DOHH2 (cell line): ENCODE results near the gene SELL.

Source experiments
- EZH2phosphoT487 ChIP-seq: fragments of 200-600 bp; sonication (generic); IDR thresholded peaks from 2 replicates; pipeline ENCODE4 v1.6.1; 2017; ENCODE audit warnings: borderline replicate concordance, mild to moderate bottlenecking, antibody characterized with exemption, low read length, moderate library complexity, mixed read lengths
- TF ChIP-seq, protein P1 (sequence below): fragments of 200-600 bp; sonication (generic); IDR thresholded peaks from one replicate; pipeline ENCODE4 v1.5.1; 2014; ENCODE audit warnings: antibody characterized with exemption, mild to moderate bottlenecking, low read depth, low read length; ENCODE audit not compliant: poor library complexity, severe bottlenecking

DNA sequence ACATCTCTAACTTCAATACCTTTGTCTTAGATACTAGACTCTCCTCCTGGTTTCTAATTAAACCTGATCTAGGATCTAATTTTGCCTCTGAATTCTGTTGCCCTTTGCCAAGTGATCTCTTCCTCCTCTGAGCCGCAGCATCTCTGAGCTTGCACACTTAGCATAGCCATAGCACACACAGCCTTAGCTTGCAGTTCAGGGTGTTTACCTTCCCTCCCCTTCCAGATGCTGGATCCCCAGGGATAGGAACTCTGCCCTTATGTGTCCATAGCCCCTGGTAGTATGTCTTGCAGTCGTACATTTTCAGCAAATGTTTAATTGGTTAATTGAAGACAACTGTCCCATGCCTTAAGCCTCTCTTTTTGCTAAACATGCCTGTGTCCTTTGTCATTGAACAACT is 30.3 kb downstream of the SELL start:
- TF ChIP-seq, protein P1, sequence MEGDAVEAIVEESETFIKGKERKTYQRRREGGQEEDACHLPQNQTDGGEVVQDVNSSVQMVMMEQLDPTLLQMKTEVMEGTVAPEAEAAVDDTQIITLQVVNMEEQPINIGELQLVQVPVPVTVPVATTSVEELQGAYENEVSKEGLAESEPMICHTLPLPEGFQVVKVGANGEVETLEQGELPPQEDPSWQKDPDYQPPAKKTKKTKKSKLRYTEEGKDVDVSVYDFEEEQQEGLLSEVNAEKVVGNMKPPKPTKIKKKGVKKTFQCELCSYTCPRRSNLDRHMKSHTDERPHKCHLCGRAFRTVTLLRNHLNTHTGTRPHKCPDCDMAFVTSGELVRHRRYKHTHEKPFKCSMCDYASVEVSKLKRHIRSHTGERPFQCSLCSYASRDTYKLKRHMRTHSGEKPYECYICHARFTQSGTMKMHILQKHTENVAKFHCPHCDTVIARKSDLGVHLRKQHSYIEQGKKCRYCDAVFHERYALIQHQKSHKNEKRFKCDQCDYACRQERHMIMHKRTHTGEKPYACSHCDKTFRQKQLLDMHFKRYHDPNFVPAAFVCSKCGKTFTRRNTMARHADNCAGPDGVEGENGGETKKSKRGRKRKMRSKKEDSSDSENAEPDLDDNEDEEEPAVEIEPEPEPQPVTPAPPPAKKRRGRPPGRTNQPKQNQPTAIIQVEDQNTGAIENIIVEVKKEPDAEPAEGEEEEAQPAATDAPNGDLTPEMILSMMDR: no peak
- TF ChIP-seq EZH2phosphoT487: no peak
